NCI-H2107 treated with DMSO at 0.1 percent for 48 hours (cell line): Measurements from ENCODE around the gene LGALSL.
"Not testable (repeated sequence)": the region's sequence is repeated elsewhere in the genome, so short reads cannot be mapped to it uniquely, and the experiment has no call there.

Source experiments
- DNase-seq: peaks from one replicate; lab custom pipeline; 2025; ENCODE audit not compliant: unreplicated experiment; lab: John Stamatoyannopoulos, UW

Gene LGALSL

GRCh38 chr2:64442277-64442676 lies 11.7 kb upstream of the LGALSL start:
- no peak for DNase-seq

GRCh38 chr2:64442801-64443429 lies 11.0 kb upstream of the LGALSL start:
- no peak for DNase-seq

- not testable (repeated sequence) for DNase-seq
These were observed 8.0 kb upstream of the LGALSL start for GRCh38 chr2:64445970-64446369.

- DNase-seq: no peak
These were observed 6.5 kb upstream of the LGALSL start for GRCh38 chr2:64447317-64448040.

GRCh38 chr2:64448041-64448426 lies 5.9 kb upstream of the LGALSL start:
- DNase-seq: no peak

- no peak for DNase-seq
These were observed 2.9 kb upstream of the LGALSL start for GRCh38 chr2:64451051-64451450.

- DNase-seq: no peak
These were observed 697 bp downstream of the LGALSL start for GRCh38 chr2:64454386-64455332.

GRCh38 chr2:64455545-64455944 lies 1.6 kb downstream of the LGALSL start:
- DNase-seq: no peak

GRCh38 chr2:64456293-64456692 lies 2.3 kb downstream of the LGALSL start:
- no peak for DNase-seq

- no peak for DNase-seq
These were observed 3.6 kb downstream of the LGALSL start for GRCh38 chr2:64457524-64457923.

GRCh38 chr2:64459575-64459974 lies 5.6 kb downstream of the LGALSL start:
- no peak for DNase-seq

GRCh38 chr2:64460330-64460729 lies 6.4 kb downstream of the LGALSL start:
- no peak for DNase-seq

GRCh38 chr2:64461271-64462058 lies 7.5 kb downstream of the LGALSL start:
- DNase-seq: no peak

- no peak for DNase-seq
These were observed 8.2 kb downstream of the LGALSL start for GRCh38 chr2:64462171-64462570.

- DNase-seq: no peak
These were observed 9.2 kb downstream of the LGALSL start for GRCh38 chr2:64462940-64463700.

- DNase-seq: no peak
These were observed 9.8 kb downstream of the LGALSL start for GRCh38 chr2:64463781-64464180.

- DNase-seq: no peak
These were observed 12.6 kb downstream of the LGALSL start for GRCh38 chr2:64466478-64467085.

- no peak for DNase-seq
These were observed 13.3 kb downstream of the LGALSL start for GRCh38 chr2:64467096-64467843.

- DNase-seq: no peak
These were observed 15.3 kb downstream of the LGALSL start for GRCh38 chr2:64469261-64469660.
